B cell (primary cell): ENCODE measurements around the gene DSCAML1. TPM values are rescaled to one million over a fixed set of nuclear protein-coding genes. Genes with fewer than 3 reads are reported as not detected.

ENCODE experiments used
- ATAC-seq: fragments of 200-7000 bp; cut with Tn5 transposase; one replicate; pipeline ENCODE4 v1.10.0; 2021; ENCODE audit warnings: low read depth, mild to moderate bottlenecking, moderate number of reproducible peaks, moderate library complexity
- CTCF ChIA-PET: fragments of 350-600 bp; sonication (Branson Sonifier 250); formaldehyde crosslinking; loops from one replicate; lab custom pipeline; 2021; ENCODE audit warnings: antibody characterized with exemption, inconsistent platforms; lab: Charles Lee
- POLR2A ChIA-PET: fragments of 350-600 bp; sonication (Branson Sonifier 250); formaldehyde crosslinking; loops from one replicate; lab custom pipeline; 2021; ENCODE audit warnings: antibody characterized with exemption; lab: Charles Lee
- DNase-seq: peaks from one replicate; pipeline ENCODE4 v3.0.0; 2013
- H2AFZ ChIP-seq: 2 replicates; pipeline ENCODE4 v1.6.1; 2012; ENCODE audit warnings: mild to moderate bottlenecking, low read depth, low read length; ENCODE audit not compliant: insufficient read depth, poor library complexity, severe bottlenecking
- H3K27ac ChIP-seq, 2 donors: 1 replicate in 1 of 2; 2 replicates in 1 of 2; pipeline ENCODE4 v1.5.1; 2012 to 2013; ENCODE audit warnings: low read length in 2 of 2, mild to moderate bottlenecking in 2 of 2, moderate library complexity in 1 of 2
- H3K27me3 ChIP-seq, 4 experiments: fragments of 200-600 bp in 1 of 4; sonication (generic) in 1 of 4; replicated peaks in 1 of 4; 1 replicate in 2 of 4; 2 replicates in 2 of 4; pipeline versions ENCODE4 v1.6.1 to v1.7.0; 2013 to 2016; ENCODE audit warnings: low read length in 3 of 4, mild to moderate bottlenecking in 2 of 4, mixed read lengths in 1 of 4, moderate library complexity in 1 of 4; ENCODE audit not compliant: insufficient read depth in 4 of 4, control insufficient read depth in 3 of 4; ENCODE audit errors: control extremely low read depth in 1 of 4
- H3K36me3 ChIP-seq, 2 experiments: replicated peaks in 1 of 2; 1 replicate in 1 of 2; 2 replicates in 1 of 2; pipeline versions ENCODE4 v1.6.1 to v1.7.1; 2013; ENCODE audit warnings: low read length in 1 of 2; ENCODE audit not compliant: insufficient read depth in 2 of 2, control insufficient read depth in 1 of 2; ENCODE audit errors: control extremely low read depth in 1 of 2, extremely low read depth in 1 of 2
- H3K4me1 ChIP-seq, 2 donors: fragments of 200-600 bp in 1 of 2; sonication (generic) in 1 of 2; 1 replicate in 1 of 2; 2 replicates in 1 of 2; pipeline versions ENCODE4 v1.5.1 to v1.6.1; 2013 to 2017; ENCODE audit warnings: low read length in 2 of 2; ENCODE audit not compliant: control insufficient read depth in 2 of 2, insufficient read depth in 2 of 2
- H3K4me2 ChIP-seq: replicated peaks from 2 replicates; pipeline ENCODE3; 2012; ENCODE audit warnings: mild to moderate bottlenecking, low read depth, low read length; ENCODE audit not compliant: poor library complexity, severe bottlenecking
- H3K4me3 ChIP-seq, 5 experiments: fragments of 200-600 bp in 1 of 5; sonication (generic) in 1 of 5; 1 replicate in 3 of 5; 2 replicates in 2 of 5; pipeline versions ENCODE4 v1.5.1 to v1.7.0; 2011 to 2016; ENCODE audit warnings: low read length in 4 of 5, mild to moderate bottlenecking in 4 of 5, low read depth in 2 of 5, control low read depth in 1 of 5, moderate library complexity in 1 of 5; ENCODE audit not compliant: insufficient read depth in 1 of 5; ENCODE audit errors: control extremely low read depth in 1 of 5, extremely low read depth in 1 of 5
- H3K79me2 ChIP-seq: fragments of 200-600 bp; sonication (generic); one replicate; pipeline ENCODE4 v1.6.0; 2016; ENCODE audit warnings: low read length; ENCODE audit not compliant: control insufficient read depth, insufficient read depth
- H3K9ac ChIP-seq: fragments of 200-600 bp; sonication (generic); 2 replicates; pipeline ENCODE4 v1.6.1; 2017; ENCODE audit warnings: mild to moderate bottlenecking, low read length, moderate library complexity
- H3K9me3 ChIP-seq, 3 donors: one replicate each; pipeline versions ENCODE4 v1.6.1 to v1.7.1; 2013; ENCODE audit warnings: low read length in 2 of 3; ENCODE audit not compliant: control insufficient read depth in 2 of 3, insufficient read depth in 1 of 3; ENCODE audit errors: control extremely low read depth in 1 of 3
- H4K20me1 ChIP-seq: 2 replicates; pipeline ENCODE4 v1.6.0; 2012; ENCODE audit warnings: mild to moderate bottlenecking, low read length; ENCODE audit not compliant: insufficient read depth, control insufficient read depth, poor library complexity, severe bottlenecking
- H3K27ac Mint-ChIP-seq: one replicate; pipeline ENCODE4 v1.8.0; 2021; ENCODE audit warnings: mixed read lengths
- H3K27me3 Mint-ChIP-seq: one replicate; pipeline ENCODE4 v1.8.0; 2021; ENCODE audit warnings: mixed read lengths
- H3K4me1 Mint-ChIP-seq: one replicate; pipeline ENCODE4 v1.8.0; 2021; ENCODE audit warnings: mixed read lengths
- H3K4me3 Mint-ChIP-seq: one replicate; pipeline ENCODE4 v1.8.0; 2021; ENCODE audit warnings: mixed read lengths
- H3K9me3 Mint-ChIP-seq: one replicate; pipeline ENCODE4 v1.8.0; 2022; ENCODE audit warnings: mixed read lengths; ENCODE audit not compliant: insufficient read depth
- EZH2 ChIP-seq: IDR thresholded peaks from 2 replicates; pipeline ENCODE4 v1.6.1; 2012; ENCODE audit warnings: borderline replicate concordance, low read depth, mild to moderate bottlenecking, moderate library complexity, low read length; ENCODE audit not compliant: insufficient read depth, poor library complexity, severe bottlenecking
- WGBS: methylation state at CpG from one replicate; pipeline ENCODE4 v1.1.5; 2013; ENCODE audit warnings: missing lambda C conversion rate; ENCODE audit not compliant: insufficient coverage; 5-methylcytosine and 5-hydroxymethylcytosine counted together
- intact Hi-C: fragments of 100-400 bp; cut with micrococcal nuclease; formaldehyde crosslinking; loops from one replicate; pipeline ENCODE4 v1.10.0; 2022
- polyA plus RNA-seq: library from polyadenylated mRNA; depleted of rRNA; stranded (reverse); fragments of >200 nt; gene quantifications from 2 replicates; pipeline ENCODE4 v1.2.3, GENCODE V29; 2012
- total RNA-seq, 2 donors: library from RNA; stranded (reverse); fragments of 120-200 nt in 1 of 2; gene quantifications; 1 replicate in 1 of 2; 2 replicates in 1 of 2; pipeline versions ENCODE4 v1.2.3 to v1.2.4, GENCODE V29; 2013 to 2022
- TF ChIP-seq, protein P1 (sequence below): fragments of 200-600 bp; IDR thresholded peaks from one replicate; pipeline ENCODE4 v1.8.0; 2022; ENCODE audit warnings: antibody characterized with exemption, mild to moderate bottlenecking

DSCAML1 gene
- total and polyA plus RNA-seq, 2 donors (not counting 1 experiment from before 2014, with no cell fraction given) = 1.2 to 6.2 TPM

DNA sequence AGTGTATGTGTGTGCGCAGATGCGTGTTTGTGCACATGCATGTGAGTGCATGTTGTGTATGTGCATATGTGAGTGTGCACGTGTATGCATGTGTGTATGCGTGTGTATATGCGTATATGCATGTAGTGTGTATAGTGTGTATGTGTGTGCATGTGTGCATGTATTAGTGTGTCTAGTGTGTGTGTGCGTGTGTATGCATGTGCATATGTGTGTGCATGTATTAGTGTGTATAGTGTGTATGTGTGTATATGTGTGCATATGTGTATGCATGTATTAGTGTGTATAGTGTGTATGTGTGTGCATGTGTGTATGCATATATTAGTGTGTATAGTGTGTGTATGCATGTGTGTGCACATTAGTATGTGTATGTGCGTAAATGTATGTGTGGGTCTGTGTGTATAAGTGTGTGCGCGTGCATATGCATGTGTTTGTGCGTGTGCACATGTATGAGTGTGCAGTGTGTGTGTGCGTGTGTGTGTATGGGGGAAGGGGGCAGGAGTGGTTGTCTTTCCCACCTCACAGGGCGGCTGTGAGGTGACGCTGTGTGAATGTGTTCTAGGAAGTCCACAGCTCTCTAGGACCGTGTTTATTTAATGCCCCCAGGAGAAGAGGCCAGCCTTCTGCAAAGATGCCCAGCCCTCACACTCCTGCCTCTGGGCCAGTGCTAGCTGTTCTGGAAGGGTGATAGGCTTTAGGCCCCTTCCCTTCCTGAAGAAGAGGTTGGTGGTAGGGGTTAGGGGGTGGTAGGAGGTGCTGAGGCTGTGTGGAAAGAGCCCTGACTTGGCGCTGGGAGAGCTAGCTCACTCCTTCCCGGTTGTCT is 354.8 kb downstream of the DSCAML1 start:
- H3K36me3 ChIP-seq = no peaks in the 10 kb centered on the region
- no peak for DNase-seq
- H3K79me2 ChIP-seq = no peaks in the 10 kb centered on the region
- peaks cover 36% of the 10 kb centered on the region for H3K27me3 Mint-ChIP-seq
- H3K9ac ChIP-seq = no peak overlapping the region
- H4K20me1 ChIP-seq = no peaks in the 10 kb centered on the region
- no peaks in the 10 kb centered on the region for H3K4me1 Mint-ChIP-seq
- intact Hi-C loops = no loop called here
- H3K27ac Mint-ChIP-seq = no peak overlapping the region
- H3K4me1 ChIP-seq = no peaks in the 10 kb centered on the region
- ChIA-PET POLR2A (no interaction called here), CTCF (interaction anchor here (0.9 kb wide), 1 partner anchor 16 kb away, joined by 3 read pairs; no protein-coding TSS in a partner anchor)
- no peak for ATAC-seq
- no peak overlapping the region for H3K27ac ChIP-seq
- no peaks in the 10 kb centered on the region for H3K9me3 ChIP-seq
- peaks cover 0 to 2% (median under 1%) of the 10 kb centered on the region in 4 experiments for H3K27me3 ChIP-seq
- no peak overlapping the region for H3K4me3 Mint-ChIP-seq
- WGBS = 93% methylated on average over 15 of the region's 16 CpGs
- no peak overlapping the region for H2AFZ ChIP-seq
- no peaks in the 10 kb centered on the region for H3K9me3 Mint-ChIP-seq
- H3K4me3 ChIP-seq = no peak overlapping the region
- TF ChIP-seq EZH2 = no peak
- TF ChIP-seq, protein P1, sequence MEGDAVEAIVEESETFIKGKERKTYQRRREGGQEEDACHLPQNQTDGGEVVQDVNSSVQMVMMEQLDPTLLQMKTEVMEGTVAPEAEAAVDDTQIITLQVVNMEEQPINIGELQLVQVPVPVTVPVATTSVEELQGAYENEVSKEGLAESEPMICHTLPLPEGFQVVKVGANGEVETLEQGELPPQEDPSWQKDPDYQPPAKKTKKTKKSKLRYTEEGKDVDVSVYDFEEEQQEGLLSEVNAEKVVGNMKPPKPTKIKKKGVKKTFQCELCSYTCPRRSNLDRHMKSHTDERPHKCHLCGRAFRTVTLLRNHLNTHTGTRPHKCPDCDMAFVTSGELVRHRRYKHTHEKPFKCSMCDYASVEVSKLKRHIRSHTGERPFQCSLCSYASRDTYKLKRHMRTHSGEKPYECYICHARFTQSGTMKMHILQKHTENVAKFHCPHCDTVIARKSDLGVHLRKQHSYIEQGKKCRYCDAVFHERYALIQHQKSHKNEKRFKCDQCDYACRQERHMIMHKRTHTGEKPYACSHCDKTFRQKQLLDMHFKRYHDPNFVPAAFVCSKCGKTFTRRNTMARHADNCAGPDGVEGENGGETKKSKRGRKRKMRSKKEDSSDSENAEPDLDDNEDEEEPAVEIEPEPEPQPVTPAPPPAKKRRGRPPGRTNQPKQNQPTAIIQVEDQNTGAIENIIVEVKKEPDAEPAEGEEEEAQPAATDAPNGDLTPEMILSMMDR = no peak
- no peak overlapping the region for H3K4me2 ChIP-seq
